Measurements from ENCODE around the gene MTRR.

- TF ChIP-seq CTCF (IDR thresholded peaks at IDR 0.05) (no peak), POLR2A (IDR thresholded peaks at IDR 0.05) (no peak)
Measured at GRCh38 chr5:7848296-7848695, 20.7 kb upstream of the MTRR start.

Data from body of pancreas (tissue), 4 donors.